Activated CD4-positive, alpha-beta T cell treated with anti-CD3 and anti-CD28 coated beads, Interleukin-2, Interleukin-6, amounts not matched to agents 100 ng/mL and 50 ng/mL, durations not matched to agents 16 hours and 8 hours (primary cell): ENCODE measurements around the gene SIRT4.
A peak's percentile ranks its signal among the peaks of the same experiment; 100 is the strongest.

ENCODE experiments used
- DNase-seq: peaks from one replicate; pipeline ENCODE4 v3.0.0-alpha.2; 2020

The SIRT4 gene

GRCh38 chr12:120278137-120279069, 23.7 kb upstream of the SIRT4 start:
- DNase-seq: no peak

DNA sequence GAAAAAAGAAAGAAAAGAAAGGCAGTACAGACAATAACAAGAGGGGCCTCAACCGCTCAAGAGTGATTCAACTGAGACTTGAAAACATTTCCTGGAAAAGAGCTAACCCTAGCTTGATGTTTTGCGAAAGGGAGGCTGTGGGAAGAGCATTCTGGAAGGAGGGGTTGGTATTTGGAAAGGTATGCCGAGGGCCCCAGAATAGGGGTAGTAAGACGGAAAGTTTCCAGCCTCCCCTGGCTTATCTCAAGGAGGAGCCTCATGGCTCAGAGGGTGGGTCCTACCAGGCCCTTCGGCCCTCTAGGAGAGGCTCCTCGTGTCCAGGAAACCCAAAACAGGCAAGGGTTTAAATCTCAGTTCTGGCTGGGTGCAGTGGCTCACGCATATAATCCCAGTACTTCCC, 18.8 kb upstream of the SIRT4 start:
- no peak for DNase-seq

DNA sequence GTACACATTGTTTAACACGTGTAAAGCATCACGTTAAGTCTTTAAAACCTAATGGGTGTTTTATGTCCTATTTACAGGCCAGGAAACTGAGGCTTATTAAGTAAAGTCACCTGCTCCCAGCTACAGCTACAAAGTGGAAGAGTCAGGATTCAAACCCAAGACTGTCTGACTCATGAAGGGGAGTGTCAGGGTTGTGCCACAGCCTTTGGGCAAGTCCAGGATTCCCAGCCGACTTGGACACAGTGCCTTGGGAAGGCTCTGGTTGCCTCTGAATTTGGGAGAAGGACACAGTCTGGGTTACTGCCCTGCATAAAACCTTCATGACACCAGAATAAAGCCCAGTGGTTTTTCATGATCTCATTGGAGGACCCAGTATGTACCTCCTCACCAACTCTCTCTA, 17.7 kb upstream of the SIRT4 start:
- no peak for DNase-seq

GRCh38 chr12:120286768-120287490, 15.2 kb upstream of the SIRT4 start:
- DNase-seq: no peak

DNA sequence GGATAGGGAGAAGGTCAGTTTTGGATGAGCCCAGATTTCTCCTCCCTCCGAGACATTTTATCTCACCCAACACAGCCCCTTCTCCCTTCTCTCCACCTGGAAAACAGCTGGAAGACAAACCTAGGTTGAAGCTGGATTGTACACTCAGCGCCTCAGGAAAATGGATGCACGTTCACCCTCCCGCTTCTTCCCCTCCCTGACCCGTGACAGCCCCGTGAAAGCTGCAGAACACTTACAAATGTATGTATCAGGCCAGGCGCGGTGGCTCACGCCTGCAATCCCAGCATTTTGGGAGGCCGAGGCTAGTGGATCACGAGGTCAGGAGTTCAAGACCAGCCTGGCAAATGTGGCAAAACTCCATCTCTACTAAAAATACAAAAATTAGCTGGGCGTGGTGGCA, 14.6 kb upstream of the SIRT4 start:
- no peak for DNase-seq

DNA sequence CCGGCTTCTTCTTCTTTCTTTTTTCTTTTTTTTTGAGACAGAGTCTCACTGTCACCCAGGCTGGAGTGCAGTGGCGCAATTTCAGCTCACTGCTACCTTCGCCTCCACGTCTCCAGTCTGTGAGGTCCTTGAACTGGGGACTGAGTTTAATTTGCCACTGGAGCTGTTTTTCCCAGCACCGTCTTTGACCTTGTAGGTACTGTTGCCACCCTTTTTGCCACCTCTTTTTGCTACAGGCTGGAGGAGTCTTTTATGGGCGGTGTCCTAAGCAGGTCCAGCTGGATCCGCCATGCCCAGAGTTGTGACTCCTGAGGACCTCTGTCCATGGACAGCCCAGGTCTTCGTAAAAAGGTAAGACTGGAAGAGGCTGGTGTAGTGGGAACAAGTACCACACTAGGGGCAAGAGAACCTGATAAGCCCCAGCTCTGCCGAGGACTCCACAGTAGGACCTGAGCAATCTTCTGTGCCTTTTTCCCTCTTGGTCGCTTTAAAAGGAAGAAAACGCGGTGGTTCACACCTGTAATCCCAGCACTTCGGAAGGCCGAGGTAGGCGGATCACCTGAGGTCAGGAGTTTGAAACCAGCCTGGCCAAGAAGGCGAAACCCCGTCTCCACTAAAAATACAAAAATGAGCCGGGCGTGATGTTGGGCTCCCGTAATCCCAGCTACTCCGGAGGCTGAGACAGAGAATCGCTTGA, 11.4 kb upstream of the SIRT4 start:
- no peak for DNase-seq

DNA sequence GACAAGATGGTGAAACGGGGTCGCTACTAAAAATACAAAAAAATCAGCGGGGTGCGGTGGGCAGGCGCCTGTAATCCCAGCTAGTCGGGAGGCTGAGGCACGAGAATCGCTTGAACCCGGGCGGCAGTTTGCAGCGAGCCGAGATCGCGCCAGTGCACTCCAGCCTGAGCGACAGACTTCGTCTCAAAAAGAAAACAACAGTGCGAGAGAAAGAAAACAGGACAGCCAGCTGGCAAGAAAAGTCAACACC, 9.8 kb upstream of the SIRT4 start:
- no peak for DNase-seq

DNA sequence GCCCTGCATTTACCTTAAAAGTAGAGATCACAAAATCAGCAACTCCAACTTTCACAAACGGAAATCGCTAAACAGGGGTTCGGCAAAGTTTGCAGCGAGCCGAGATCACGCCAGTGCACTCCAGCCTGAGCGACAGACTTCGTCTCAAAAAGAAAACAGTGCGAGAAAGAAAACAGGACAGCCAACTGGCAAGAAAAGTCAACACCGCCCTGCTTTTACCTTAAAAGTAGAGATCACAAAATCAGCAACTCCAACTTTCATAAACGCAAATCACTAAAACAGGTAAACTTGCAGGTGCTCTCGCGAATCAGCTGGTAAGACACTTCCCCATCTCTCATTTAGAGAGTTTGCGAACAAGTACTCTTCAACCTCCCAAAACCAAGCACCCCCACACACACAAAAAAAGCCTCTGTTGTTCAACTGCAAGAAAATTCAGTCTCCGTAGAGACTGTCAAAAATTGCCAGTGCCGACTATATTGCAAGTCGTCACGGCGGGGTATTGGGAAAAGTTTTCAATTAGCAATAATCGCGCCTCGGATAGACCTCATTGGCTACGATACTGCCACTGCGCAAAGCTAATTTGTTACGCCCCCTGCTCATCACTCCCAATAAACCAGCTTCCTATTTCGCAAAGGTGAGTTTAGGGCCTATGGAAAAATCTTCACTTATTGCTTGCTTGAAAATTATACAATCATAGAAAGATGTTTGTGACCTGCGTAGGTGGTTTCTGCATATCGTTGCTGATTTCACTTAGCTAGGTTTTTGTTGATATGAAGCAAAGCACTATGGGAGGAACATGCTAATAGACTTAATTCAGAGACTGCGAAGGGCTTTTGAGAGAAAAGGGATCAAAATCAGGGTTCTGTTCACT, 9.2 kb upstream of the SIRT4 start, which contains the start of gene RNU4-1:
Gene RNU4-1 (minus strand): TSS at position 577 of the 871 bp plus-strand sequence.
- DNase-seq: peak; percentile 96

GRCh38 chr12:120314220-120314619, 12.1 kb downstream of the SIRT4 start:
- no peak for DNase-seq

- DNase-seq: no peak
Observed at GRCh38 chr12:120316798-120317223, 14.7 kb downstream of the SIRT4 start.

DNA sequence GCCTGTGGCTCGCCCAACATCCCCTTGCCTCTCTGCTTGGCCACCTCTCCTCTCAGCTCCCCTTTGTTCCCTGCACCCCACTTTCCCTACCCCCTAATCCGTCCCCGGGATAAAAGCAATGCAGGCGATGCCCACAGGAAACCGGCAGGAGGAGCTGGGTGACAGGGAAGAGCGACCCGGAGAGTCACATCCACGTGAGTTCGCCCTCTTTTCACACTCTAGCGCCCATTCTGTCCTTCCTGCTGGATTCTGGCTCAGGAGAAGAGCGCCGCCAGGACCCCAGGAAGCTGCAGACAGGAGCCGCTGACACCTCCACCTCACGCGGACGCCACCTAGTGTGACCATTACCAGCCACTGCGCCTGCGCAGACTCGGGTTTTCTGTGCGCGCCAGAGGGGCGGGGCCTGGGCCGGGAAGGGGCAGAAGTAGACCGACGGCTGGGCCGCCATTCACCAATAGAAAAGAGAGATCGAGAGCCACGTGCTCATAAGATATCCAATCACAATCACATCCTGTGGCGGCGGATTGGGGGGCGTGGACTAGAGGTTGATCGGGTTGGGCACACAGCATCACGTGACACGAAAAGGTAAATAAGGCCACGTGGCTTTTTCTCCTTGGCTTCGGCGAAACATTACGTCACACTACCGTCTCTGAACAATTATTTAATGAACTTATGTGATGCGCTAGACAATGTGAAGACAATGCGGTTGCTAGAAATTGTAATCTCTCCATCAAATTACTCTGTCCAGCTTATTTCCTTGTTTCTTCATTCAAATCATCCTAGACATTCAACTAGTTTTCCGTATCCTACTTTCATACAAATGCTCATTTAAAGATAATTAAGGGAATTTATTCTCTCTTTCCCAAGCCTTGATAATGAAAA, 15.3 kb downstream of the SIRT4 start:
- peak; percentile 100 for DNase-seq

DNA sequence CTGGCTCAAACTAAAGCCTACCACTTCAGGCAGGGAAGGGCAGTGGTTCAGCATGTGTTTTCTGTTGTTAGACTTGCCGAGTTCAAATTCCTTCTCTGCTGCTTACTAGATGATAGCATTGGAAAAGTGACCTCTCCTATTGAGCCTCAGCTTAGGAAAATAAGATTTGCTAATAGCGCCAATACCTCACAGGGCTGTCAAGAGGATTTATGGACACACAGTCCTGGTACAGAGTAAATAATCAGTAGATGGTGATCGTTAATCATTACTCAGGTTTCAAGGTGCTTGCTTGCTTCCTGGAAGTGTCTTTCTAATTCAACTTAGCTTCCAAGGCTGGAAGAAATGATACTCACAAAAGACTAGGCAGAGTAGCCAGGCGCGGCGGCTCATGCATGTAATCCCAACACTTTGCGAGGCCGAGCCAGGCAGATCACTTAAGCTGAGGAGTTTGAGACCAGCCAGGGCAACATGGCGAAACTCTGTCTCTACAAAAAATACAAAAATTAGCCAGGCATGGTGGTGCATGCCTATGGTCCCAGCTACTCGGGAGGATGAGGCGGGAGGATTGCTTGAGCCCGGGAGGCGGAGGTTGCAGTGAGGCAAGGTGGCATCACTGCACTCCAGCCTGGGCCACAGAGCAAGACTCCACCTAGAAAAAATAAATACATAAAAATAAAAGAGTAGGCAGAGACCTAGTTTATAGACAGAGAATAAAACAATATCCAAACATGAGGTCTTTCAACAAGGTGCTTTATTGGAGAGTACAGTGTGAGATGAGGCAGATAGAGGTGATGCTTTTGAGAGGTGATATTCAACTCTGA, 19.5 kb downstream of the SIRT4 start:
- DNase-seq: no peak

GRCh38 chr12:120323772-120324171, 21.7 kb downstream of the SIRT4 start:
- no peak for DNase-seq

- DNase-seq: no peak
Observed at GRCh38 chr12:120324841-120325417, 22.8 kb downstream of the SIRT4 start.

- no peak for DNase-seq
Observed at GRCh38 chr12:120327593-120327992, 25.5 kb downstream of the SIRT4 start, which contains the start of gene PLA2G1B. PLA2G1B (minus strand) TSS chr12:120327779; CDS start chr12:120327753, 26 bp downstream.

- no peak for DNase-seq
Observed at GRCh38 chr12:120328228-120328627, 26.1 kb downstream of the SIRT4 start.

DNA sequence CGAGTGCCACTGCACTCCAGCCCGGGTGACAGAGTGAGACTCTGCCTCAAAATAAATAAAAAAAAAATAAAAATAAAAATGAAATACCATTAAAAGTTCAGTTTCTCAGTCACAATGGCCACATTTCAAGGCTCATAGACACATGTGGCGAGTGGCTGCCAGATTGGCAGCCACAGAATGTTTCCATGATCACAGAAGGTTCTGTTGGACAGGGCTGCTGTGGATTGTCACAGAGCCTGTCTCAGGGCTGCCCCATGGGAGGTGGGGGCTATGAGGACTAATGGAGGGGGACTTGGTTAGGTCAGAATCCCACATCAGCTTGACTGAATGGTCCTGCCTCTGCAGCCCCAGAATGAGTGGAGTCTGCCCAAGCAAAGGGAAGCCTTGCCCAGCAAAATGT, 29.3 kb downstream of the SIRT4 start:
- DNase-seq: no peak

DNA sequence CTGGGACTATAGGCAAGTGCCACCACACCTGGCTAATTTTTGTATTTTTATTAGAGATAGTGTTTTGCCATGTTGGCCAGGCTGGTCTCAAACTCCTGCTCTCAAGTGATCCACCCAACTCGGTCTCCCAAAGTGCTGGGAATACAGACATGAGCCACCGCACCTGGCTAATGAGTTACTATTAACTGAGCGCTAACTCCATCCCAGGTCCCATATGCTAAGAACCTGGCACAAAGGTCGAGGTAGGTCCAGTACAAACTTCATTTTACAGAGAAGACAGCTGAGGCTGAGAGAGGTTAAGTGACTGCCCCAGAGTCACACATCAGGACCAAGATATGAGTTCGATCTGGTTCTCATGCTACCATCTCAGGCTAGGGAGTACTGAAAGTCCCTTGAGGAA, 29.9 kb downstream of the SIRT4 start:
- DNase-seq: no peak

GRCh38 chr12:120332523-120332922, 30.4 kb downstream of the SIRT4 start:
- no peak for DNase-seq

- DNase-seq: peak; percentile 47
Observed at GRCh38 chr12:120335447-120335846, 33.3 kb downstream of the SIRT4 start.
